Nephron progenitor cell (in vitro differentiated cells): ENCODE results near the gene SELENOV.

ENCODE experiments used
- DNase-seq: peaks from one replicate; pipeline ENCODE4 v3.0.0; 2021
- H3K27ac Mint-ChIP-seq: 2 replicates; pipeline ENCODE4 v1.8.0; 2021; ENCODE audit warnings: mild to moderate bottlenecking, moderate library complexity, mixed read lengths
- H3K27me3 Mint-ChIP-seq: 2 replicates; pipeline ENCODE4 v1.8.0; 2021; ENCODE audit warnings: mild to moderate bottlenecking, low read depth, mixed read lengths; ENCODE audit not compliant: poor library complexity
- H3K36me3 Mint-ChIP-seq: 2 replicates; pipeline ENCODE4 v1.8.0; 2021; ENCODE audit warnings: low read depth, mixed read lengths
- H3K4me1 Mint-ChIP-seq: 2 replicates; pipeline ENCODE4 v1.8.0; 2021; ENCODE audit warnings: mixed read lengths
- H3K4me3 Mint-ChIP-seq: 2 replicates; pipeline ENCODE4 v1.8.0; 2021; ENCODE audit warnings: mild to moderate bottlenecking, moderate library complexity, mixed read lengths
- H3K9me3 Mint-ChIP-seq: 2 replicates; pipeline ENCODE4 v1.8.0; 2021; ENCODE audit warnings: mild to moderate bottlenecking, moderate library complexity, mixed read lengths
- TF ChIP-seq, protein P1 (sequence below): fragments of 200-600 bp; sonication (generic); IDR thresholded peaks from 2 replicates; pipeline ENCODE4 v1.5.0; 2021; ENCODE audit warnings: antibody characterized with exemption

The SELENOV gene

GRCh38 chr19:39470724-39471339, 44.1 kb upstream of the SELENOV start:
- Mint-ChIP-seq H3K4me3 (no peak overlapping the region), H3K27ac (no peak overlapping the region), H3K4me1 (no peaks in the 10 kb centered on the region), H3K36me3 (peaks cover 73% of the 10 kb centered on the region), H3K27me3 (no peaks in the 10 kb centered on the region), H3K9me3 (no peaks in the 10 kb centered on the region)
- TF ChIP-seq, protein P1, sequence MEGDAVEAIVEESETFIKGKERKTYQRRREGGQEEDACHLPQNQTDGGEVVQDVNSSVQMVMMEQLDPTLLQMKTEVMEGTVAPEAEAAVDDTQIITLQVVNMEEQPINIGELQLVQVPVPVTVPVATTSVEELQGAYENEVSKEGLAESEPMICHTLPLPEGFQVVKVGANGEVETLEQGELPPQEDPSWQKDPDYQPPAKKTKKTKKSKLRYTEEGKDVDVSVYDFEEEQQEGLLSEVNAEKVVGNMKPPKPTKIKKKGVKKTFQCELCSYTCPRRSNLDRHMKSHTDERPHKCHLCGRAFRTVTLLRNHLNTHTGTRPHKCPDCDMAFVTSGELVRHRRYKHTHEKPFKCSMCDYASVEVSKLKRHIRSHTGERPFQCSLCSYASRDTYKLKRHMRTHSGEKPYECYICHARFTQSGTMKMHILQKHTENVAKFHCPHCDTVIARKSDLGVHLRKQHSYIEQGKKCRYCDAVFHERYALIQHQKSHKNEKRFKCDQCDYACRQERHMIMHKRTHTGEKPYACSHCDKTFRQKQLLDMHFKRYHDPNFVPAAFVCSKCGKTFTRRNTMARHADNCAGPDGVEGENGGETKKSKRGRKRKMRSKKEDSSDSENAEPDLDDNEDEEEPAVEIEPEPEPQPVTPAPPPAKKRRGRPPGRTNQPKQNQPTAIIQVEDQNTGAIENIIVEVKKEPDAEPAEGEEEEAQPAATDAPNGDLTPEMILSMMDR: no peak
- no peak for DNase-seq

GRCh38 chr19:39471756-39472536, 43.0 kb upstream of the SELENOV start:
- no peak overlapping the region for H3K4me3 Mint-ChIP-seq
- peaks cover 74% of the 10 kb centered on the region for H3K36me3 Mint-ChIP-seq
- no peaks in the 10 kb centered on the region for H3K4me1 Mint-ChIP-seq
- H3K27ac Mint-ChIP-seq: peak overlapping the region; percentile 62
- no peak for DNase-seq
- no peaks in the 10 kb centered on the region for H3K9me3 Mint-ChIP-seq
- H3K27me3 Mint-ChIP-seq: peaks cover 4% of the 10 kb centered on the region
- TF ChIP-seq, protein P1: no peak

DNA sequence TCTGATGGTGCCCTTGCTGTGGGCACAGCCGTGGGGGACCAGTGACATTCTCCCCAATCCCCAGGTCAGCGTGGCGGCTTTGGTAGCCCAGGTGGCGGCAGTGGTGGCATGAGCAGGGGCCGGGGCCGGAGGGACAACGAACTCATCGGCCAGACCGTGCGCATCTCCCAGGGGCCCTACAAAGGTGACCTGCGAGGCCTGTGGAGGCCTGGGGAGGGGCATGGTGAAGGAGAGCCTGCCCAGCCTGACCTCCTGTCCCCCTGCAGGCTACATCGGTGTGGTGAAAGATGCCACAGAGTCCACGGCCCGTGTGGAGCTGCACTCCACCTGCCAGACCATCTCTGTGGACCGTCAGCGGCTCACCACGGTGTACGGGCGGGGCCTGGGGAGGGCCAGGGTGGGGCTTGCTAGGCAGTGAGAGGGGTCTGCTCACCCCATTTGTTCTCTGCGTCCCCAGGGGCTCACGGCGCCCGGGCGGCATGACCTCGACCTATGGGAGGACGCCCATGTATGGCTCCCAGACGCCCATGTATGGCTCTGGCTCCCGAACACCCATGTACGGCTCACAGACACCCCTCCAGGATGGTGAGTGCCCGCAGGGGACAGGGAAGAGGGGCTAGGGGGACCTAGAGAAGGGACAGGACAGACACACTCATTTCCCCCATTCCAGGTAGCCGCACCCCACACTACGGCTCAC, 42.0 kb upstream of the SELENOV start:
- Mint-ChIP-seq H3K4me3 (no peak overlapping the region), H3K4me1 (no peaks in the 10 kb centered on the region), H3K36me3 (peaks cover 70% of the 10 kb centered on the region), H3K27ac (no peak overlapping the region), H3K9me3 (no peaks in the 10 kb centered on the region), H3K27me3 (peaks cover 4% of the 10 kb centered on the region)
- DNase-seq: no peak
- TF ChIP-seq, protein P1: no peak

DNA sequence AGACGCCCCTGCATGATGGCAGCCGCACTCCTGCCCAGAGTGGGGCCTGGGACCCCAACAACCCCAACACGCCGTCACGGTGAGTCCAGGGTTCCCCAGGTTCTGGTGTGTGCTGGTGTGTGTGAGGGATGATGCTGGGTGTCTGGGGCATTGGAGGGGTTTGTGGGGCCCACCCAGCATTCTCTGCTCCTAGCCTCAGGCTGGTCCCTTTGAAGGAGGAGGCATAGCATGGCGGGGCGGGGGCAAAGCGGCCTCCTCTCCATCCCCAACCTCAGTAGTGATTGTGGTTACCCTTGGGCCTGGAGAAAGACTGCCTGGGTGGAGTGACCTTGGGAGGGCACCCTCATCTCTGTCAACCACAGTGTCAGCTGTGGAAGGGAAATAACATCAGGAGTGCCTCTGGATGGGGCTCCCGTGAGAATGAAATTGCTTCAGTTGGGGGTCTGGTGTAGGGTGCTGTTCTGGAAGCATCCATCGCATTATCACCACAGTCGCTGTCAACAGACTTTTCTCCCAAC, 41.4 kb upstream of the SELENOV start:
- Mint-ChIP-seq H3K27ac (no peak overlapping the region), H3K27me3 (peaks cover 4% of the 10 kb centered on the region), H3K4me3 (no peak overlapping the region), H3K4me1 (no peaks in the 10 kb centered on the region), H3K9me3 (no peaks in the 10 kb centered on the region), H3K36me3 (peaks cover 65% of the 10 kb centered on the region)
- no peak for DNase-seq
- TF ChIP-seq, protein P1: no peak

- TF ChIP-seq, protein P1: peak; percentile 73
- Mint-ChIP-seq H3K27ac (no peak overlapping the region), H3K27me3 (peaks cover 4% of the 10 kb centered on the region), H3K4me1 (no peaks in the 10 kb centered on the region), H3K9me3 (no peaks in the 10 kb centered on the region), H3K36me3 (peaks cover 58% of the 10 kb centered on the region), H3K4me3 (no peak overlapping the region)
- DNase-seq: peak; percentile 91
These were observed 40.8 kb upstream of the SELENOV start for GRCh38 chr19:39474139-39474620.
